ENCODE data around the gene CCNJL.
A peak's percentile ranks its signal among the peaks of the same experiment; 100 is the strongest.

The CCNJL gene

DNA sequence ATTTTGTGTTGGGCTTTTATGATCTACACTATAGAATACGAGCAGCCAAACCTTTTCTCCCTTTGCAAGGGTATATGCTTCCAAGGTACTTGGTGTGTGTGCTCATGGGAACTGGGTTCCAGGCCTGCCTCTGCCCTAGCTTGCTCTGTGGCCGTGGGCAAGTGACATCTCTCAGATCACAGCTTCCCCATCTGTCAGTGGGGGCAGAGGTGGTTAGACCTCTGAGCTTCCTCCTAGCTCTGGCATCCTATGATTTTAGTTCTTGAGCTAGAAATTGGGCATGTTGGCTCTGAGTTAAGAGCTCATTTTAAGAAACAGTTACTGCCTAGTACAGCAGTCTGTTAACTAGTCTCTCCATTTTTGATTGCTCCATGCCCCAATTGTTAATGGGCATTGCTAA is 12.5 kb upstream of the CCNJL start:
- H3K27ac ChIP-seq (ENCODE audit: low read depth, low read length), result no peak overlapping the region
- no peak overlapping the region for H3K9ac ChIP-seq (ENCODE audit: low read length)
- no peaks in the 10 kb centered on the region for H3K4me1 ChIP-seq (ENCODE audit: control insufficient read depth, insufficient read depth, low read length)
- no peak overlapping the region for H3K4me3 ChIP-seq (ENCODE audit: low read length)
- H3K27me3 ChIP-seq (ENCODE audit: control insufficient read depth, insufficient read depth, low read length), result no peaks in the 10 kb centered on the region
- no peaks in the 10 kb centered on the region for H3K36me3 ChIP-seq (ENCODE audit: control insufficient read depth, insufficient read depth, low read length)

DNA sequence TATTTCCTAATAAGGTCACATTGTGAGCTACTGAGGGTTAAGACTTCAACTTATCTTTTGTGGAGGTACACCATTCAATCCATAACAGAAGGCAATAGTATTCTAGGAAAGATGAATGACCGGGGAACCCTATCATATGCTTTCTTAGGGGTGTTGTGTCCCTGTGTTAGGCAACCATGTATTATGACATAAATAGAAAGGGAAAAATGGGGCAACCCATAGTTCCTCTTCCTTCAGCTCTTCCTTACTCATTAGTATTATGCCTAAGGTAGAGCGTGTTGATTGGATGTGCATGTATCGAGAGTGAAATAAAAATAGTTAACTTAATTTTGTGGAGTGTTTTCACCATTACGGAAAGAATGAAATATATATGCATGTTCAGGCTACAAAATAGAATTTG is 6.0 kb upstream of the CCNJL start:
- no peak overlapping the region for H3K9ac ChIP-seq (ENCODE audit: low read length)

DNA sequence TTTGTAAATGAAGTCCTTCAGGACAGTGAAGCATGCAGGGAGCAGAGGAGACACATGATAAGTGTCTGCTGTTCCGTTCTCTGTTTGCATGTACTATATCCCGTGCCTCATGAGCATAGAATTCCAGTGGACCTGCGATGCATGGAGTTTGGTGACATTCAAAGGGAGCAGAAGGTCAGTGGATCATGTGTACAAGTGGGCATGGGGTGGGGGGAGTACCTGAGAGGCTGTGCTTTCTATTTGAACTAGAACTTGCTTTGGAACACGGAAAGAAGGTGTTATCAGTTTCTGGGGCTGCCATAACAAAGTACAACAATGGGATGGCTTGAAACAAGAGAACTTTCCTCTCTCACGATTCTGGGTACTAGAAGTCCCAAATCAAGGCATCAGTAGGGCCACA is 5.1 kb upstream of the CCNJL start:
- Histone ChIP-seq H3K27ac (ENCODE audit: low read depth, low read length) (no peak overlapping the region), H3K4me3 (ENCODE audit: low read length) (no peak overlapping the region), H3K27me3 (ENCODE audit: control insufficient read depth, insufficient read depth, low read length) (no peaks in the 10 kb centered on the region), H3K9ac (ENCODE audit: low read length) (no peak overlapping the region), H3K4me1 (ENCODE audit: control insufficient read depth, insufficient read depth, low read length) (no peaks in the 10 kb centered on the region), H3K36me3 (ENCODE audit: control insufficient read depth, insufficient read depth, low read length) (no peaks in the 10 kb centered on the region)

More for the DNA sequence above, 6.0 kb upstream of the CCNJL start:
- Histone ChIP-seq H3K4me3 (ENCODE audit: low read length) (no peak overlapping the region), H3K27ac (ENCODE audit: low read depth, low read length) (no peak overlapping the region), H3K4me1 (ENCODE audit: control insufficient read depth, insufficient read depth, low read length) (no peaks in the 10 kb centered on the region), H3K27me3 (ENCODE audit: control insufficient read depth, insufficient read depth, low read length) (no peaks in the 10 kb centered on the region), H3K36me3 (ENCODE audit: control insufficient read depth, insufficient read depth, low read length) (no peaks in the 10 kb centered on the region)

DNA sequence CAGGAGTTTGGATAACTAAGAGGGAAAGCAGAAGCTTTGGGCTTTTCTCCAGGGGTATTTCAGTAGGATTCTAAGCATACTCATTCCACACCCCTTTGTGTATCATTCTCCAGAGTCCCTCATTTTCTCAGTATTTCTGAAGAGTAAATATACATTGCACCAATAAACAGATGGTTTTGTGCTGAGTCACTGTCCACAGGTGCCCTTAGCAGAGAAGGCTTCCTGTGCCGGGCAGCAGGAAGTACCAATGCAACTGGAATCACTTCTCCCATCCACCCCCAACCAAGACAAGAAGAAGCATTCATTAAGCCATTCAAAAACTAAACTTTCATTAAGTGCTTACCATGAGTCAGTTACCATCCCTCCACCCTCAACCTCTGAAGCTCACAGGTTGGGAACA is 3.6 kb upstream of the CCNJL start:
- H3K9ac ChIP-seq (ENCODE audit: low read length), result no peak overlapping the region

DNA sequence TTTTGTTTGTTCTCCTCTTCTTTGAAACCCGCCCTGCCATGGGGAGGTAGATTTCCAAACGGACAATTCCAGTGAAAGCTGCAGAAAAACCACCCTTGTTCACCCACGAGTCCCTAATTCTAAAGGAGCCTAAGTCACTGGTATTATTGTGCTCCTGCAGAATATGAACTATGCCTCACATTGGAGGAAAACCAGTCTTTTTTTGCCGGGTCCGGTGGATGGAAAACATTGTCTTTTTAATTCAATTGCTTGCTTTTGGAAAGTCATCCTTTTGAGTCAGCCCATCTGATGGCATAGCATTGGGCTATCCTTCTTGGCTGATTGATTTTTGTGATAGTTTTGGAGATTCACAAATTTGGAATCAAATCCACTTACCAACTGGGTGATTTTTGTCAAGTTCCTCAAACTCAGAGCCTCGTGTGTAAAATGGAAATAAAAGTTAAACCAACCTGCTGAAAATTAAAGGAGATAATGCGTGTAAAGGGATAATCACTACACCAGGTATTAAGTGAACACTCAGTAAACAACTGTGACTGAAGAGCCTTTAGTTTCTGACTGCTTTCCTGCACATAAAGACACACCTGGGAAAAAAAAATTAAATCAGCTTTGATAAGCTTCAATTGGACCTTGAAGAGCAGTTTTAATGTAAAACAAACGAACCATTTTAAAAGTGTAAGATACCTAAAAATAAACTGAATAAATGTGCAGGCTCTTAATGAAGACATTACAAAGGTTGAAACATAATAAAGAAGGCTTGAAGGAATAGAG is 780 bp upstream of the CCNJL start:
- Histone ChIP-seq H3K4me3 (ENCODE audit: low read length) (peak overlapping the region; percentile 73), H3K4me1 (ENCODE audit: control insufficient read depth, insufficient read depth, low read length) (no peaks in the 10 kb centered on the region), H3K36me3 (ENCODE audit: control insufficient read depth, insufficient read depth, low read length) (no peaks in the 10 kb centered on the region), H3K27ac (ENCODE audit: low read depth, low read length) (no peak overlapping the region), H3K27me3 (ENCODE audit: control insufficient read depth, insufficient read depth, low read length) (peaks cover 5% of the 10 kb centered on the region), H3K9ac (ENCODE audit: low read length) (no peak overlapping the region)

More for the DNA sequence above, 3.6 kb upstream of the CCNJL start:
- Histone ChIP-seq H3K36me3 (ENCODE audit: control insufficient read depth, insufficient read depth, low read length) (no peaks in the 10 kb centered on the region), H3K27ac (ENCODE audit: low read depth, low read length) (no peak overlapping the region), H3K27me3 (ENCODE audit: control insufficient read depth, insufficient read depth, low read length) (peaks cover 3% of the 10 kb centered on the region), H3K4me3 (ENCODE audit: low read length) (no peak overlapping the region), H3K4me1 (ENCODE audit: control insufficient read depth, insufficient read depth, low read length) (no peaks in the 10 kb centered on the region)

DNA sequence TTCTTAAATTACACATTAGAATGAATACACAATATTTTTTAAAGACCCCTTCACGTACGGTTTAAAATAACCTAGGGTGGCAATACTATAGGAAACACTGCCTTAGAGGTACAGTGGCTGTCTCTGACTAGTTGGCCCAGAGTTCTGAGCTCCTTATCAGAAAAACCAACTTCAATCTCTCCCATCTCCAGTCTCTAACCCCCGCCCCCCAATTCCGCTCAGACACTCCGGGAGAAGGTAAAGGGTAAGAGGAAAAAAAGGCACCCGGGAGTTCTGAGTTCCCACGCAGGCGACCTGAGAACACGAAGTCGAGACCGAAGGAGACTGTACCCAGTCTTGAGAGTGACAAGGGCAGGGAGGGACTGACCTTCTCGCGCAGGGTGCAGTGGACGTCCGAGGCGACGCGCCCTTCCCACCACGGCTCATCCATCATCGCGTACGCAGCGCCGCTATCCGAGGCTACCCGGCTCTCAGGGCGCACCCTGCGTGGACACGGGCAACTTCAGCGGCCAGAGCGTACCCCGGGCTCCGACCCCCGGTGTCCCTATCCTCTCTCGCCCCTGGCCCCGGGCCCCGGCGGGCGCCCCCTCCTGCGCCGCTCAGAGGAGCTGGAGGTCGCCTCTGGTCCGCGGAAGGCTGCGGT is 752 bp downstream of the CCNJL start:
- H3K27ac ChIP-seq (ENCODE audit: low read depth, low read length), result no peak overlapping the region
- H3K27me3 ChIP-seq (ENCODE audit: control insufficient read depth, insufficient read depth, low read length), result peaks cover 5% of the 10 kb centered on the region
- H3K36me3 ChIP-seq (ENCODE audit: control insufficient read depth, insufficient read depth, low read length), result no peaks in the 10 kb centered on the region
- H3K9ac ChIP-seq (ENCODE audit: low read length), result no peak overlapping the region
- H3K4me3 ChIP-seq (ENCODE audit: low read length), result peak overlapping the region; percentile 73
- H3K4me1 ChIP-seq (ENCODE audit: control insufficient read depth, insufficient read depth, low read length), result no peaks in the 10 kb centered on the region

DNA sequence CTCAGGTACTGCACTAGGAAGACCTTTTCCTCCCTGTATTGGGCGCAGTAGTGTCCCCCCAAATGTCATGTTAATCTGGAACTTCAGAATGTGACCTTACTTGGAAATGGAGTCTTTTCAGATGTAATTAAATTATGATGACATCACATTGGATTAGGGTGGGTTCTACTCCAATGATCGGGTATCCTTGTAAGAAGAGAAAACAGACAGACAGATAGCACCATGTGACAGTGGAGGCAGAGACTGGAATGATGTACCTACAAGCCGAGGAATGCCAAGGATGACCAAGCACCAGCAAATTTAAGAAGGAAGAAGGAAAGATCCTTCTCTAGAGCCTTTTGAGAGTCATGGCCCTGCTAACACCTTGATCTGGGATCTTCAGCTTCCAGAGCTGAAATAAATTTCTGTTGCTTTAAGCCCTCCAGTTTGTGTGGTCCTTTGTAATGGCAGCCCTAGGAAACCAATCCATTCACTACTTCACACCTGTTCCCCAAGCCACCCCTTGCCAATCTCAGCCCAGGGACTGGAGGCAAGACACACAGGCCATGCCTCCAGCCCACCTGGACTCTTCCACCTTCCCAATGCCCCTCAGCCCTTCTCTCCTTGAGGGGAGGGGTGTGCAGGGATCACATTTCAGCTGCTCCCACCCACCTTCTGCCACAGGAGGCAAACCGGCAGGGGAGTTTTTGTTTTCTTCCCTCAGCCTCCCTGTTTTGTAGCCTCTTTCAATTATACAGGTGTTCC is 1.6 kb downstream of the CCNJL start:
- Histone ChIP-seq H3K27me3 (ENCODE audit: control insufficient read depth, insufficient read depth, low read length) (peaks cover 5% of the 10 kb centered on the region), H3K4me3 (ENCODE audit: low read length) (no peak overlapping the region), H3K4me1 (ENCODE audit: control insufficient read depth, insufficient read depth, low read length) (no peaks in the 10 kb centered on the region), H3K27ac (ENCODE audit: low read depth, low read length) (no peak overlapping the region), H3K9ac (ENCODE audit: low read length) (no peak overlapping the region), H3K36me3 (ENCODE audit: control insufficient read depth, insufficient read depth, low read length) (no peaks in the 10 kb centered on the region)

DNA sequence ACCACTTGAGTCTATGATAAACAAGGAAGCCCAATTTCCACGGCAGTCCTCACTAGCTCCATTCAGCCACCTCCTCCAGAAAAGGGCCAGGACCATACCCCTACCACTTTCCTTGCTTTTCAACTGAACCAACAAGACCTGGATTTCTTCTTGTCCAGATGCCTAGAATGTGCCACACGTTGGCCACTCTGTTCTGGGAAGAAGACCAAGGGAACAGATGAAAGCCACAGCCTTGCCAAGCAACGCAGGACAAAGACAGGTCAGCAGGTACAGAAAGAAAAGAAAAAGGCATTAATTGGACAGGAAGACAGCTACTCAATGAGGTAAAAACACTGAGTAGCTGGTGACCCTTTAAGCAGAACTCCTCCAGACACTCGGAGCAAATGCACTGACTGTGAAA is 2.2 kb downstream of the CCNJL start:
- no peak overlapping the region for H3K9ac ChIP-seq (ENCODE audit: low read length)
- H3K27ac ChIP-seq (ENCODE audit: low read depth, low read length), result no peak overlapping the region
- H3K27me3 ChIP-seq (ENCODE audit: control insufficient read depth, insufficient read depth, low read length), result peaks cover 5% of the 10 kb centered on the region
- no peaks in the 10 kb centered on the region for H3K4me1 ChIP-seq (ENCODE audit: control insufficient read depth, insufficient read depth, low read length)
- no peaks in the 10 kb centered on the region for H3K36me3 ChIP-seq (ENCODE audit: control insufficient read depth, insufficient read depth, low read length)
- H3K4me3 ChIP-seq (ENCODE audit: low read length), result no peak overlapping the region

DNA sequence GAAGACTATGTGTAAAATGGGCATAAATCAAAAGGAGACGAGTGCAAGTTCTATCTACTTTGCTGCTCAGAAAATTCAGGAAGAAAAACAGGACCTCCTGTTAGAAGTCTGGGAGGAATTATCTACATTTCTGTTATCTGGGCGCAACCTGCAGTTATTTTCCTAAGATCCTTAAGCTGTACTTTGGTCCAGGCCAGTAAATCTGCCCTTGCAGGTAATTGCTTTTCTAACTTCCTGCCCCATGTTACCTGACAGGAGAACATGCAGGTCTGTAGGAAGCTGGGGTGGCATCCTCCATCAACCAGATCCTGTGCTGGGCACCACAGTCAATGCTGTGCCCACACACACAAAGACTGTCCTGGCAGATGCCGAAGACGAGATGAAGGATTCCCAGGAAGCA is 5.7 kb downstream of the CCNJL start:
- no peak overlapping the region for H3K9ac ChIP-seq (ENCODE audit: low read length)

DNA sequence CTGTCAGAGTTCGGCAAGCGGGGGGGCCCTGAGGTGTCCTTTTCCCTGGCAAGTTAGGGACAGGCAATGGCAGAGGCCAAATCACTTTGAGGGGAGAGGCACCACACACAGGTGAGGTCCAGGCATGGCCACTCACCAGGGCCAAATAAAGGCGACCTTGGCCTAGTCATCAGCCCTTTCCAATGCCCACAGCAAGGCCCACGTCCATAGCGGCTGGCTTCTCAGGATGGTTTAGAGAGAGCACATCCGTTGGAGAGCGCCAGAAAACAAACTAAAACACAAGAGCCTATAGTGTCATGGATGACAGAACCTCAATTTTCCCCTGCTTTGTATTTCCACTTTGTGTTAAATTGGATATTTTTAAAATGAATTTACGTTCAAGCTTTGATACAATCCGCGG is 7.0 kb downstream of the CCNJL start:
- no peaks in the 10 kb centered on the region for H3K4me1 ChIP-seq (ENCODE audit: control insufficient read depth, insufficient read depth, low read length)
- H3K27me3 ChIP-seq (ENCODE audit: control insufficient read depth, insufficient read depth, low read length), result no peaks in the 10 kb centered on the region
- H3K36me3 ChIP-seq (ENCODE audit: control insufficient read depth, insufficient read depth, low read length), result no peaks in the 10 kb centered on the region
- H3K4me3 ChIP-seq (ENCODE audit: low read length), result no peak overlapping the region
- H3K9ac ChIP-seq (ENCODE audit: low read length), result no peak overlapping the region
- no peak overlapping the region for H3K27ac ChIP-seq (ENCODE audit: low read depth, low read length)

More for the DNA sequence above, 5.7 kb downstream of the CCNJL start:
- no peak overlapping the region for H3K4me3 ChIP-seq (ENCODE audit: low read length)
- H3K27ac ChIP-seq (ENCODE audit: low read depth, low read length), result no peak overlapping the region
- H3K36me3 ChIP-seq (ENCODE audit: control insufficient read depth, insufficient read depth, low read length), result no peaks in the 10 kb centered on the region
- H3K27me3 ChIP-seq (ENCODE audit: control insufficient read depth, insufficient read depth, low read length), result peaks cover 3% of the 10 kb centered on the region
- H3K4me1 ChIP-seq (ENCODE audit: control insufficient read depth, insufficient read depth, low read length), result no peaks in the 10 kb centered on the region

DNA sequence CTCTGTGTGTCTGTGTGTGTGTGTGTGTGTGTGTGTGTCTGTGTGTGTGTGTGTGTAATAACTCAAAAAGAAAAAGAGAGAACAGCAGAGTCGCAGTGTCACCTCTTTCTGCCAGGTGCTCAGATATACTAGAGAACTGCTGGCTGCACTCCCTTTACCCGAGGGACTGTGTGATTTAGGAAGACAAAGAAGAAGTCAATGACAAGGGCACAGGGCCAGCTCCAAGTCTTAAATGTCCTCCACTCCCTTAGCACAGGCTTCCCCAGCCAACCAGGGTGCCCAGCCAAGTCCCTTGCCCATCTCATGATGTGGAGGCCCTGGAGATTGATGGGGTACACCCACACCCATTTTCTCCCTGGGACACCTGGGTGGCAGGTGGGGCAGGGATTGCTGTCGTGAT is 8.7 kb downstream of the CCNJL start:
- Histone ChIP-seq H3K4me3 (ENCODE audit: low read length) (no peak overlapping the region), H3K4me1 (ENCODE audit: control insufficient read depth, insufficient read depth, low read length) (no peaks in the 10 kb centered on the region), H3K27me3 (ENCODE audit: control insufficient read depth, insufficient read depth, low read length) (no peaks in the 10 kb centered on the region), H3K9ac (ENCODE audit: low read length) (no peak overlapping the region), H3K36me3 (ENCODE audit: control insufficient read depth, insufficient read depth, low read length) (no peaks in the 10 kb centered on the region), H3K27ac (ENCODE audit: low read depth, low read length) (no peak overlapping the region)

DNA sequence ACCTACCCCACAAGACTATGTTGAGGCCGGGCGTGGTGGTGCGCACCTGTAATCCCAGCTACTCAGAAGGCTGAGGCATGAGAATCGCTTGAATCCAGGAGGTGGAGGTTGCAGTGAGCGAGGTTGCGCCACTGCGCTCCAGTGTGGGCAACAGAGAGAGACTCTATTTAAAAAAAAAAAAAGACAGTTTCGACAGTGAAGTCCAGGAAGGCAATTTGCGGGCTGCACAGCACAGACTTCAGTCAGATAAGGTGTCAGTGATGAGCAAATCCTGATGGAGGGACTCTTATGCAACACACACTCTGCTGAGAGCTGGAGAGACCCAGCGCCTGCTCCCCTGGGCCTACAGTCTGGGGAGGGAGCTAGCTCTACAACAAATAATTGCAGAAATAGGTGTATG is 14.2 kb downstream of the CCNJL start:
- H3K9ac ChIP-seq (ENCODE audit: low read length), result no peak overlapping the region
- no peak overlapping the region for H3K27ac ChIP-seq (ENCODE audit: low read depth, low read length)
- no peak overlapping the region for H3K4me3 ChIP-seq (ENCODE audit: low read length)
- no peaks in the 10 kb centered on the region for H3K27me3 ChIP-seq (ENCODE audit: control insufficient read depth, insufficient read depth, low read length)
- H3K36me3 ChIP-seq (ENCODE audit: control insufficient read depth, insufficient read depth, low read length), result no peaks in the 10 kb centered on the region
- H3K4me1 ChIP-seq (ENCODE audit: control insufficient read depth, insufficient read depth, low read length), result no peaks in the 10 kb centered on the region
